Measurements from ENCODE around the gene SSR3. TPM values are rescaled to one million over a fixed set of nuclear protein-coding genes. Genes with fewer than 3 reads are reported as not detected.

The SSR3 gene
- total RNA-seq, 1 donor from 2014 or later, result 75.9 TPM

Other genes starting within 250 kb of the SSR3 start
- gene TIPARP, start 119.5 kb upstream of the SSR3 start, total RNA-seq, result 34.4 TPM